Measurements from ENCODE around the gene ABCE1. TPM values are rescaled to one million over a fixed set of nuclear protein-coding genes. Genes with fewer than 3 reads are reported as not detected.
A peak's percentile ranks its signal among the peaks of the same experiment; 100 is the strongest.

Gene ABCE1
- total RNA-seq, 2 experiments from 2014 or later, result 60.6 to 63.3 TPM

- Mint-ChIP-seq H3K9me3 (peaks cover 6% of the 10 kb centered on the region), H3K27me3 (no peaks in the 10 kb centered on the region), H3K4me3 (no peak overlapping the region), H3K4me1 (peaks cover 13% of the 10 kb centered on the region), H3K36me3 (ENCODE audit: low read depth) (peaks cover 44% of the 10 kb centered on the region), H3K27ac (no peak overlapping the region)
- no peak for DNase-seq
- CTCF ChIA-PET, result no interaction called here
- POLR2A ChIA-PET, result no interaction called here
These were observed 16.4 kb upstream of the ABCE1 start for GRCh38 chr4:145081756-145082155.

GRCh38 chr4:145083891-145084605 lies 14.1 kb upstream of the ABCE1 start:
- ChIA-PET CTCF (no interaction called here), POLR2A (interaction anchor here (0.6 to 2.4 kb wide), 2 partner anchors 14 to 98 kb away, joined by 4 to 9 read pairs; partner anchors contain the start of genes ABCE1 and ANAPC10)
- H3K9me3 Mint-ChIP-seq, result no peaks in the 10 kb centered on the region
- DNase-seq, result no peak
- H3K27me3 Mint-ChIP-seq, result no peaks in the 10 kb centered on the region
- H3K36me3 Mint-ChIP-seq (ENCODE audit: low read depth), result peaks cover 43% of the 10 kb centered on the region
- H3K4me3 Mint-ChIP-seq, result no peak overlapping the region
- no peak overlapping the region for H3K27ac Mint-ChIP-seq
- H3K4me1 Mint-ChIP-seq, result peaks cover 11% of the 10 kb centered on the region

- ChIA-PET POLR2A (no interaction called here), CTCF (no interaction called here)
- DNase-seq, result no peak
- Mint-ChIP-seq H3K27ac (no peak overlapping the region), H3K27me3 (no peaks in the 10 kb centered on the region), H3K36me3 (ENCODE audit: low read depth) (peaks cover 79% of the 10 kb centered on the region), H3K9me3 (peaks cover 5% of the 10 kb centered on the region), H3K4me1 (peaks cover 38% of the 10 kb centered on the region), H3K4me3 (no peak overlapping the region)
These were observed 7.7 kb upstream of the ABCE1 start for GRCh38 chr4:145090380-145090779.

- Mint-ChIP-seq H3K9me3 (peaks cover 5% of the 10 kb centered on the region), H3K36me3 (ENCODE audit: low read depth) (peaks cover 66% of the 10 kb centered on the region), H3K4me3 (no peak overlapping the region), H3K27me3 (no peaks in the 10 kb centered on the region), H3K4me1 (peaks cover 42% of the 10 kb centered on the region), H3K27ac (no peak overlapping the region)
- ChIA-PET POLR2A (no interaction called here), CTCF (interaction anchor here (1.0 kb wide), 1 partner anchor 28 kb away, joined by 3 read pairs; no protein-coding TSS in a partner anchor)
- no peak for DNase-seq
These were observed 4.5 kb upstream of the ABCE1 start for GRCh38 chr4:145093638-145094037.

- Mint-ChIP-seq H3K36me3 (ENCODE audit: low read depth) (peaks cover 47% of the 10 kb centered on the region), H3K4me3 (peak overlapping the region; percentile 85), H3K4me1 (peaks cover 35% of the 10 kb centered on the region), H3K27me3 (no peaks in the 10 kb centered on the region), H3K27ac (peak overlapping the region; percentile 96), H3K9me3 (peaks cover 5% of the 10 kb centered on the region)
- DNase-seq, result no peak
- ChIA-PET POLR2A (interaction anchor here (1.0 to 5.8 kb wide), 21 partner anchors 10 to 1584 kb away, joined by 3 to 85 read pairs (median 6); partner anchors contain the start of genes MMAA, OTUD4 and SMARCA5), CTCF (interaction anchor here (1.0 to 2.9 kb wide), 4 partner anchors 12 to 81 kb away, joined by 3 to 16 read pairs (median 5); no protein-coding TSS in a partner anchor)
These were observed 735 bp upstream of the ABCE1 start for GRCh38 chr4:145097331-145097820.

- CTCF ChIA-PET, result interaction anchor here (0.8 to 2.9 kb wide), 6 partner anchors 11 to 521 kb away, joined by 3 to 16 read pairs (median 4); partner anchors contain the start of gene MMAA
- peak; percentile 56 for DNase-seq
- H3K27me3 Mint-ChIP-seq, result no peaks in the 10 kb centered on the region
- H3K4me3 Mint-ChIP-seq, result peak overlapping the region; percentile 85
- peaks cover 34% of the 10 kb centered on the region for H3K36me3 Mint-ChIP-seq (ENCODE audit: low read depth)
- H3K9me3 Mint-ChIP-seq, result peaks cover 2% of the 10 kb centered on the region
- POLR2A ChIA-PET, result interaction anchor here (0.8 to 5.8 kb wide), 22 partner anchors 8 to 1585 kb away, joined by 3 to 85 read pairs (median 6); partner anchors contain the start of genes MMAA, OTUD4 and SMARCA5
- H3K4me1 Mint-ChIP-seq, result peaks cover 30% of the 10 kb centered on the region
- H3K27ac Mint-ChIP-seq, result peak overlapping the region; percentile 96
These were observed 545 bp downstream of the ABCE1 start for GRCh38 chr4:145098675-145099037.

GRCh38 chr4:145099653-145100052 lies 1.5 kb downstream of the ABCE1 start:
- Mint-ChIP-seq H3K4me3 (peak overlapping the region; percentile 85), H3K36me3 (ENCODE audit: low read depth) (peaks cover 27% of the 10 kb centered on the region)
- no peak for DNase-seq

GRCh38 chr4:145101091-145101490 lies 3.0 kb downstream of the ABCE1 start:
- H3K36me3 Mint-ChIP-seq (ENCODE audit: low read depth), result peaks cover 18% of the 10 kb centered on the region
- CTCF ChIA-PET, result no interaction called here

More at GRCh38 chr4:145099653-145100052, 1.5 kb downstream of the ABCE1 start:
- no peaks in the 10 kb centered on the region for H3K9me3 Mint-ChIP-seq
- H3K27me3 Mint-ChIP-seq, result no peaks in the 10 kb centered on the region
- peak overlapping the region; percentile 96 for H3K27ac Mint-ChIP-seq
- ChIA-PET CTCF (interaction anchor here (1.0 to 2.9 kb wide), 2 partner anchors 79 to 520 kb away, joined by 4 to 16 read pairs; partner anchors contain the start of gene MMAA), POLR2A (interaction anchor here (0.9 to 5.8 kb wide), 10 partner anchors 11 to 520 kb away, joined by 3 to 85 read pairs (median 18); partner anchors contain the start of genes MMAA and OTUD4)
- H3K4me1 Mint-ChIP-seq, result peaks cover 31% of the 10 kb centered on the region

GRCh38 chr4:145102619-145103018 lies 4.5 kb downstream of the ABCE1 start:
- POLR2A ChIA-PET, result interaction anchor here (1.0 to 5.8 kb wide), 2 partner anchors 66 to 75 kb away, joined by 3 to 85 read pairs; no protein-coding TSS in a partner anchor
- H3K27me3 Mint-ChIP-seq, result no peaks in the 10 kb centered on the region
- CTCF ChIA-PET, result no interaction called here
- no peaks in the 10 kb centered on the region for H3K9me3 Mint-ChIP-seq
- peaks cover 19% of the 10 kb centered on the region for H3K4me1 Mint-ChIP-seq
- no peak overlapping the region for H3K27ac Mint-ChIP-seq
- H3K36me3 Mint-ChIP-seq (ENCODE audit: low read depth), result peaks cover 27% of the 10 kb centered on the region
- H3K4me3 Mint-ChIP-seq, result no peak overlapping the region
- DNase-seq, result no peak

More at GRCh38 chr4:145101091-145101490, 3.0 kb downstream of the ABCE1 start:
- Mint-ChIP-seq H3K27ac (no peak overlapping the region), H3K9me3 (no peaks in the 10 kb centered on the region), H3K4me3 (no peak overlapping the region), H3K4me1 (peaks cover 24% of the 10 kb centered on the region), H3K27me3 (no peaks in the 10 kb centered on the region)
- POLR2A ChIA-PET, result interaction anchor here (0.9 to 5.8 kb wide), 4 partner anchors 10 to 76 kb away, joined by 4 to 85 read pairs (median 38); no protein-coding TSS in a partner anchor
- no peak for DNase-seq

- Mint-ChIP-seq H3K27me3 (no peaks in the 10 kb centered on the region), H3K27ac (no peak overlapping the region), H3K9me3 (no peaks in the 10 kb centered on the region), H3K4me1 (peaks cover 21% of the 10 kb centered on the region), H3K4me3 (no peak overlapping the region), H3K36me3 (ENCODE audit: low read depth) (peaks cover 29% of the 10 kb centered on the region)
- DNase-seq, result no peak
- CTCF ChIA-PET, result interaction anchor here (1.2 to 1.6 kb wide), 2 partner anchors 73 to 77 kb away, joined by 3 to 4 read pairs; no protein-coding TSS in a partner anchor
- POLR2A ChIA-PET, result interaction anchor here (0.6 to 1.8 kb wide), 4 partner anchors 23 to 518 kb away, joined by 3 to 7 read pairs (median 4); no protein-coding TSS in a partner anchor
These were observed 5.4 kb downstream of the ABCE1 start for GRCh38 chr4:145103496-145103895.

GRCh38 chr4:145107126-145107525 lies 9.0 kb downstream of the ABCE1 start:
- H3K4me1 Mint-ChIP-seq, result peaks cover 13% of the 10 kb centered on the region
- H3K9me3 Mint-ChIP-seq, result no peaks in the 10 kb centered on the region
- CTCF ChIA-PET, result no interaction called here
- no peaks in the 10 kb centered on the region for H3K27me3 Mint-ChIP-seq
- no peak overlapping the region for H3K4me3 Mint-ChIP-seq
- no peak for DNase-seq
- POLR2A ChIA-PET, result interaction anchor here (1.3 kb wide), 1 partner anchor 9 kb away, joined by 5 read pairs; the partner anchor contains the start of genes ABCE1 and ANAPC10
- H3K36me3 Mint-ChIP-seq (ENCODE audit: low read depth), result peaks cover 45% of the 10 kb centered on the region
- H3K27ac Mint-ChIP-seq, result no peak overlapping the region

GRCh38 chr4:145108128-145108527 lies 10.0 kb downstream of the ABCE1 start:
- H3K27me3 Mint-ChIP-seq, result no peaks in the 10 kb centered on the region
- H3K4me1 Mint-ChIP-seq, result peaks cover 13% of the 10 kb centered on the region
- ChIA-PET CTCF (no interaction called here), POLR2A (interaction anchor here (6.4 kb wide), 1 partner anchor 9 kb away, joined by 33 read pairs; the partner anchor contains the start of genes ABCE1 and ANAPC10)
- H3K36me3 Mint-ChIP-seq (ENCODE audit: low read depth), result peaks cover 55% of the 10 kb centered on the region
- no peaks in the 10 kb centered on the region for H3K9me3 Mint-ChIP-seq
- DNase-seq, result no peak
- H3K4me3 Mint-ChIP-seq, result no peak overlapping the region
- no peak overlapping the region for H3K27ac Mint-ChIP-seq

- Mint-ChIP-seq H3K9me3 (no peaks in the 10 kb centered on the region), H3K4me3 (peak overlapping the region; percentile 67), H3K4me1 (peaks cover 41% of the 10 kb centered on the region), H3K27me3 (no peaks in the 10 kb centered on the region), H3K36me3 (ENCODE audit: low read depth) (peaks cover 65% of the 10 kb centered on the region), H3K27ac (peak overlapping the region; percentile 98)
- no peak for DNase-seq
- ChIA-PET CTCF (interaction anchor here (1.0 kb wide), 1 partner anchor 91 kb away, joined by 3 read pairs; no protein-coding TSS in a partner anchor), POLR2A (interaction anchor here (0.7 to 3.6 kb wide), 13 partner anchors 10 to 493 kb away, joined by 3 to 43 read pairs (median 4); partner anchors contain the start of genes ABCE1 and ANAPC10)
These were observed 27.3 kb downstream of the ABCE1 start for GRCh38 chr4:145125396-145125795.
